Measurements from ENCODE around the gene NGLY1.

Gene NGLY1

DNA sequence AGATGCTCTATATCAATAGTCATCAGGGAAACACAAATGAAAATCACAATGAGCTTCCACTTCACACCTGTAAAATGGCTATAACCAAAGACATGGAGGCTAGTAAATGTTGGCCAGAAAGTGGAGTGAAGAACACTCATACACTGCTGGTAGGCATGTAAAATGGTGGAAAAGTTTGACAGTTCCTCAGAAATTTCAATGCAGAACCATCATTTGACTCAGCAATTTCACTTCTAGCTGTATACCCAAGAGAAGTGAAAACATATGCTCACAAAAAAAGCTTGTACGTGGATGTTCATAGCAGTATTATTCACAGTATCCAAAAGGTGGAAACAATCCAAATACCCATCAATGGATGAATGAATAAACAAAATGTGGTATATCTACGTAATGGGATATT lies 99.4 kb downstream of the NGLY1 start:
- no peaks in the 10 kb centered on the region for H4K20me1 ChIP-seq (ENCODE audit: insufficient read depth, low read length)
- H3K79me2 ChIP-seq (ENCODE audit: low read length) = no peaks in the 10 kb centered on the region
- no peak overlapping the region for H3K9ac ChIP-seq (ENCODE audit: low read length)
- peaks cover 14% of the 10 kb centered on the region for H3K27me3 ChIP-seq (ENCODE audit: low read depth, low read length)
- no peaks in the 10 kb centered on the region for H3K9me3 ChIP-seq (ENCODE audit: insufficient read depth, low read length)
- peak overlapping the region; percentile 22 for H3K4me2 ChIP-seq (ENCODE audit: low read length)
- H2AFZ ChIP-seq (ENCODE audit: low read depth, low read length) = no peak overlapping the region
- no peaks in the 10 kb centered on the region for H3K36me3 ChIP-seq (replicated peaks; ENCODE audit: low read depth, low read length)
- peak overlapping the region; percentile 12; the same call in 1 of the 2 replicates for H3K27ac ChIP-seq (ENCODE audit: low read length)
- H3K4me3 ChIP-seq (ENCODE audit: low read length) = no peak overlapping the region
- H3K4me1 ChIP-seq (ENCODE audit: low read length) = peaks cover 15% of the 10 kb centered on the region
- no peak for TF ChIP-seq EZH2phosphoT487 (IDR thresholded peaks at IDR 0.05; ENCODE audit: low read depth)
- TF ChIP-seq, protein P1, sequence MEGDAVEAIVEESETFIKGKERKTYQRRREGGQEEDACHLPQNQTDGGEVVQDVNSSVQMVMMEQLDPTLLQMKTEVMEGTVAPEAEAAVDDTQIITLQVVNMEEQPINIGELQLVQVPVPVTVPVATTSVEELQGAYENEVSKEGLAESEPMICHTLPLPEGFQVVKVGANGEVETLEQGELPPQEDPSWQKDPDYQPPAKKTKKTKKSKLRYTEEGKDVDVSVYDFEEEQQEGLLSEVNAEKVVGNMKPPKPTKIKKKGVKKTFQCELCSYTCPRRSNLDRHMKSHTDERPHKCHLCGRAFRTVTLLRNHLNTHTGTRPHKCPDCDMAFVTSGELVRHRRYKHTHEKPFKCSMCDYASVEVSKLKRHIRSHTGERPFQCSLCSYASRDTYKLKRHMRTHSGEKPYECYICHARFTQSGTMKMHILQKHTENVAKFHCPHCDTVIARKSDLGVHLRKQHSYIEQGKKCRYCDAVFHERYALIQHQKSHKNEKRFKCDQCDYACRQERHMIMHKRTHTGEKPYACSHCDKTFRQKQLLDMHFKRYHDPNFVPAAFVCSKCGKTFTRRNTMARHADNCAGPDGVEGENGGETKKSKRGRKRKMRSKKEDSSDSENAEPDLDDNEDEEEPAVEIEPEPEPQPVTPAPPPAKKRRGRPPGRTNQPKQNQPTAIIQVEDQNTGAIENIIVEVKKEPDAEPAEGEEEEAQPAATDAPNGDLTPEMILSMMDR (IDR thresholded peaks at IDR 0.05; ENCODE audit: low read depth, low read length) = no peak

DNA sequence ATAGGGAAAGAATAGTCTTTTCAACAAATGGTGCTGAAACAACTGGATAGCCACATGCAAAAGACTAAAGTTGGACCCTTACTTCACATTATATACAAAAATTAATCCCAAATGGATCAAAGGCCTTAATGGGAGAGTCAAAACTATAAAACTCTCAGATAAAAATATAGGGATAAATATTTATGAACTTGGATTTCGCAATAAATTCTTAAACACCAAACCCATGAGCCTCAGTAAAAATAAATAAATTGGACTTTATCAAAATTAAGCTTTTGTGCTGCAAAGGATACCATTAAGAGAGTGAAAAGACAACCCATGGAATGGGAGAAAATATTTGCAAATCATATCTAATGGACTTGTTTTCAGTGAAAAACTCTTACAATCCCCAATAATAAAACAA lies 99.8 kb downstream of the NGLY1 start:
- H3K27ac ChIP-seq (ENCODE audit: low read length) = peak overlapping the region; percentile 12; the same call in 1 of the 2 replicates

DNA sequence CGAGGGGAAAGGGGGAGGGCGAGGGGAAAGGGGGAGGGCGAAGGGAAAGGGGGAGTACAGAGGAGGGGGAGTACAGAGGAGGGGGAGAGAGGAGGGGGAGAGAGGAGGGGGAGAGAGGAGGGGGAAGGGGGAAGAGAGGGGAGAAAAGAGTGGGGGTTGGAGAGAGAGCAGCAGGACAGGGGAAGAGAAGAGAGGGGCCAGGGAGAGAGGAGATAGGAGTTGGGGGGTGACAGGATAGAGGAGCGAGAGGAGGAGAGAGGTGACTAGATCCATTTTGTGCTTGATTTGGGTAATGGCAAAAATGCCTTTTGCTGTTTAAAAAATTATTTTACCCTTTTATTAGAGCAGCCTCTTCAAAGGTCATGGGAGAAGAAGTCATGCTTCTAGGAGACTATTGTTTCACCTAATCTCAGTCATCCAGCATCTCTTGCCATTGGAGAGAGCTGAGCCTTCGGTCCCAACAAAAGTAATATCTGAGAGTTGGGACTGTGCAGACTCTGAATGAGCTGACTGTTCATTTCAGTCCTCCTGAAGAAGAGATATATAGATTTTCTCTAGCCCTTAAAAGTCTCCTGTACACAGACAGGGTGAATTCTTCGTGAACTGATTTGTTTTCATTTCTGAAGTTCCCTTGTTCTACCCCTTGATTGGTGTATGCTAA lies 103.5 kb downstream of the NGLY1 start:
- H3K79me2 ChIP-seq (ENCODE audit: low read length) = no peaks in the 10 kb centered on the region
- H3K9me3 ChIP-seq (ENCODE audit: insufficient read depth, low read length) = no peaks in the 10 kb centered on the region
- no peak overlapping the region for H3K9ac ChIP-seq (ENCODE audit: low read length)
- H3K36me3 ChIP-seq (replicated peaks; ENCODE audit: low read depth, low read length) = no peaks in the 10 kb centered on the region
- no peak overlapping the region for H3K27ac ChIP-seq (ENCODE audit: low read length)
- no peak overlapping the region for H3K4me2 ChIP-seq (ENCODE audit: low read length)
- no peak overlapping the region for H2AFZ ChIP-seq (ENCODE audit: low read depth, low read length)
- H4K20me1 ChIP-seq (ENCODE audit: insufficient read depth, low read length) = no peaks in the 10 kb centered on the region
- H3K27me3 ChIP-seq (ENCODE audit: low read depth, low read length) = no peaks in the 10 kb centered on the region
- no peak overlapping the region for H3K4me3 ChIP-seq (ENCODE audit: low read length)
- H3K4me1 ChIP-seq (ENCODE audit: low read length) = peaks cover 15% of the 10 kb centered on the region
- TF ChIP-seq EZH2phosphoT487 (IDR thresholded peaks at IDR 0.05; ENCODE audit: low read depth) = no peak
- TF ChIP-seq, protein P1 (IDR thresholded peaks at IDR 0.05; ENCODE audit: low read depth, low read length) = no peak

More for the DNA sequence above, 99.8 kb downstream of the NGLY1 start:
- Histone ChIP-seq H3K27me3 (ENCODE audit: low read depth, low read length) (peaks cover 9% of the 10 kb centered on the region), H3K9me3 (ENCODE audit: insufficient read depth, low read length) (no peaks in the 10 kb centered on the region), H3K36me3 (replicated peaks; ENCODE audit: low read depth, low read length) (no peaks in the 10 kb centered on the region), H3K79me2 (ENCODE audit: low read length) (no peaks in the 10 kb centered on the region), H3K4me1 (ENCODE audit: low read length) (peaks cover 15% of the 10 kb centered on the region), H3K9ac (ENCODE audit: low read length) (no peak overlapping the region), H2AFZ (ENCODE audit: low read depth, low read length) (no peak overlapping the region), H3K4me2 (ENCODE audit: low read length) (peak overlapping the region; percentile 22; the same call in 1 of the 2 replicates), H3K4me3 (ENCODE audit: low read length) (no peak overlapping the region), H4K20me1 (ENCODE audit: insufficient read depth, low read length) (no peaks in the 10 kb centered on the region)
- TF ChIP-seq, protein P1 (IDR thresholded peaks at IDR 0.05; ENCODE audit: low read depth, low read length) = no peak
- TF ChIP-seq EZH2phosphoT487 (IDR thresholded peaks at IDR 0.05; ENCODE audit: low read depth) = no peak

DNA sequence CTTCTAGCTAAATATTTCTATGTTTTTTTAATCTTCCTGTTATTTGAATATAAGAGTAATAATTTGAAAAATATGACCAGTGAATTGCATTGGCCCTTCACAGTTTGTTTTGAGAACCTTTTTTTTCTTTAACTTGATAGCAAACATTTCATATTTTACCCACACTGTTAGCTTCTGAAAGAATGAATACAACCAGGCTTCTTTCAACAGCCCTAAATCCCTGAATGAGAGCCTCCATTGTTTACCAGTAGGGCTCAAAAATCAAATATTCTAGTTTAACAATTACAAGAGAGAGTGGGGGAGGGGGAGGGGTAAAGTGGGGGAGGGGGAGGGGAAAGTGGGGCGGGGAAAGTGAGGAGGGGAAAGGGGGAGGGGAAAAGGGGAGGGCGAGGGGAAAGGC lies 104.1 kb downstream of the NGLY1 start:
- TF ChIP-seq EZH2phosphoT487 (IDR thresholded peaks at IDR 0.05; ENCODE audit: low read depth) = no peak
- TF ChIP-seq, protein P1 (IDR thresholded peaks at IDR 0.05; ENCODE audit: low read depth, low read length) = no peak
- no peak overlapping the region for H3K4me3 ChIP-seq (ENCODE audit: low read length)
- peak overlapping the region; percentile 48; the same call in 1 of the 2 replicates for H2AFZ ChIP-seq (ENCODE audit: low read depth, low read length)
- H3K4me2 ChIP-seq (ENCODE audit: low read length) = peak overlapping the region; percentile 45
- no peaks in the 10 kb centered on the region for H3K36me3 ChIP-seq (replicated peaks; ENCODE audit: low read depth, low read length)
- no peaks in the 10 kb centered on the region for H4K20me1 ChIP-seq (ENCODE audit: insufficient read depth, low read length)
- H3K4me1 ChIP-seq (ENCODE audit: low read length) = peaks cover 10% of the 10 kb centered on the region
- no peaks in the 10 kb centered on the region for H3K79me2 ChIP-seq (ENCODE audit: low read length)
- no peak overlapping the region for H3K9ac ChIP-seq (ENCODE audit: low read length)
- no peaks in the 10 kb centered on the region for H3K27me3 ChIP-seq (ENCODE audit: low read depth, low read length)
- H3K9me3 ChIP-seq (ENCODE audit: insufficient read depth, low read length) = no peaks in the 10 kb centered on the region
- no peak overlapping the region for H3K27ac ChIP-seq (ENCODE audit: low read length)
